CD4-positive, alpha-beta T cell treated with Interleukin-6 at 100 ng/mL for 8 hours (primary cell): ENCODE results near the gene VAMP1.
"Not testable (repeated sequence)": the region's sequence is repeated elsewhere in the genome, so short reads cannot be mapped to it uniquely, and the experiment has no call there.

Experiments used
- DNase-seq: peaks from one replicate; pipeline ENCODE4 v3.0.0-alpha.2; 2020; ENCODE audit warnings: mixed read lengths, low spot score

VAMP1 gene

GRCh38 chr12:6451348-6452244 is 18.9 kb downstream of the VAMP1 start, which contains the start of gene TAPBPL:
Gene TAPBPL (plus strand): TSS chr12:6452042. CDS start chr12:6452249, 207 bp downstream.
- peak; percentile 85 for DNase-seq

GRCh38 chr12:6450869-6451347 is 19.6 kb downstream of the VAMP1 start:
- DNase-seq: no peak

DNA sequence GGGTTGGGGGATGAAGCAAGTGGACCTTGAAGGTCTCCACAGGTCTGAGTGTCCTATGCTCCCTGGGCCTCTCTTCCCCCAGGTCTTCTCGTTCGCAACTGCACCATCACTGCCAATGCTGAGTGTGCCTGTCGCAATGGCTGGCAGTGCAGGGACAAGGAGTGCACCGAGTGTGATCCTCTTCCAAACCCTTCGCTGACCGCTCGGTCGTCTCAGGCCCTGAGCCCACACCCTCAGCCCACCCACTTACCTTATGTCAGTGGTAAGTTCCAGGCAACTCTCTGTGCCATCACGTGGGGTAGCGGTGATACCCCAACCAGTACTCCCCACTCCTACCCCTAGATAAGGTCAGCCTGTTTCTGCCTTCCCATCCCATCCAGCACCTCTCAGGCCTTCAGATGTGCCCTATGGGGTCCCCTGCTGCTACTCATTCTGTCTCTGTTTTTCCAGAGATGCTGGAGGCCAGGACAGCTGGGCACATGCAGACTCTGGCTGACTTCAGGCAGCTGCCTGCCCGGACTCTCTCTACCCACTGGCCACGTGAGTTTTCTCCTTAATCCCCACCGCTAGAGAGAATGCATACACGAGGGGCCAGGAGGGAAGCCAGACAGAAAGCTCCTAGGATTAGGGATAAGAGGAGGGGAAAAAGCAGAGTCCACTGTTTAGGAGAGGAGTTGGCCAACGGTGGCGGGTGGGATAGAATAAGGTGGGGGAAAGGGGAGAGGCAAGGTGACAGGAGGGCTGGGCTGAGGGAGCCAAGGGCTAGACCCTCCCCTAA is 20.2 kb downstream of the VAMP1 start:
- DNase-seq: no peak

DNA sequence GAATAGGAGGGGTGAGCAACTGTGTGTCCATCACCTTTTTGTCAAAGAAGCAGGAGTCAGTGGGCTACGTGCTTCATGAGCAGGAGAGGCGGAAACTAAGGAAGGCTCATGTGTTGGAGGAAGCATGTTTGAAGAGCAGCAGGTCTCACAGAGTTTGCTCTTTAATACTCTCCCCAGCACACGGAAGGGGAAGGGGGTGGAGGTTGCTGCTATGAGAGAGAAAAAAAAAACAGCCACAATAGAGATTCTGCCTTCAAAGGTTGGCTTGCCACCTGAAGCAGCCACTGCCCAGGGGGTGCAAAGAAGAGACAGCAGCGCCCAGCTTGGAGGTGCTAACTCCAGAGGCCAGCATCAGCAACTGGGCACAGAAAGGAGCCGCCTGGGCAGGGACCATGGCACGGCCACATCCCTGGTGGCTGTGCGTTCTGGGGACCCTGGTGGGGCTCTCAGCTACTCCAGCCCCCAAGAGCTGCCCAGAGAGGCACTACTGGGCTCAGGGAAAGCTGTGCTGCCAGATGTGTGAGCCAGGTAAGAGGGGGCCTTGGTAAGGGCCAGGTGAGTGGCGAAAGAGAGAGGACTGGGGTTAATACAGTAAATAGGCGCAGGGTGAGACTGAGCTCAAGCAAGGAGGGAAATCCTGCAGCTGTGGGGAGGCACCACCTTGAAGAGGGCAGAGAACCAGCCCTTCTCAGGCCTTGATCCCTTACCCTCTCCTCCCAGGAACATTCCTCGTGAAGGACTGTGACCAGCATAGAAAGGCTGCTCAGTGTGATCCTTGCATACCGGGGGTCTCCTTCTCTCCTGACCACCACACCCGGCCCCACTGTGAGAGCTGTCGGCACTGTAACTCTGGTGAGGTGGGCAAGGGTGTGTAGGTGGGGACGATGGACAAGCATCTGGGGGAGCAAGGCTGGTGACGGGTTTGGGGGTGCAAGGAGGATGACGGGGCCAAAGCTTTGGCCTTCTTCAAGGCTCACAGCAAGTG is 25.5 kb downstream of the VAMP1 start, which contains the start of gene CD27:
Gene CD27, plus strand, starts transcription at position 252 of the 985 bp plus-strand sequence. Its CDS starts 141 bp downstream, at position 393.
- DNase-seq: peak; percentile 67

GRCh38 chr12:6444031-6444430 is 26.4 kb downstream of the VAMP1 start:
- DNase-seq: no peak

GRCh38 chr12:6443361-6443983 is 27.0 kb downstream of the VAMP1 start:
- no peak for DNase-seq

GRCh38 chr12:6442836-6443235 is 27.6 kb downstream of the VAMP1 start:
- DNase-seq: no peak

DNA sequence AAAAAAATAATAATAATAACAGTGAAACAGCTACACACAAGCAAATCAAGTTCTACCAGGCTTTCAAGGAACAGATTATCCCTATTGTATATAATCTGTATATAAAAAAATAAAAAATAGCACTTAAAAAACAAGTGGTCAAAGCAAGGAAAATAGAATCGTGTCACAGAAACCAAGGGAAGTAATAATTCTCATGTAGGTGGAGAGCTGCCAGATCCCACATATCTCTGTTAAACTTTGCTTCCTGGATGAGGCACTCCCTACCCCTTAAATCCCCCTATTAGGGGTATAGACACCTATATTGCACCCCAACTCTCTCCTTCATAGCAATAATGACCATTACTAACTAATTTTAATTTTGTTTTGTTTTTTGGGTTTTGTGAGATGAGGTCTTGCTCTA is 30.1 kb downstream of the VAMP1 start:
- DNase-seq: no peak

DNA sequence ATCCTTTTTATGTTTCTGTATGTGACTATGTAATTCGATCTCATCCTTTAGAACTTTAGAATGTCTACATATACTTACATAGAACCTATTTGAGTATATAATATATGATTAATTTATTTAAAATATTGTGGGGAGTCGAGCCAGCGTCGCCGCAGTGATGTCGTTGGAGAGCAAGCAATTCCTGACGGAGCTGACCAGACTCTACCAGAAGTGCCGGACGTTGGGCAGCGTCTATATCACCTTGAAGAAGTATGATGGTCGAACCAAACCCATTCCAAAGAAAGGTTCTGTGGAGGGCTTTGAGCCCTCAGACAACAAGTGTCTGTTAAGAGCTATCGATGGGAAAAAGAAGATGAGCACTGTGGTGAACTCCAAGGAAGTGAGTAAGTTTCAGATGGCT is 32.1 kb downstream of the VAMP1 start:
- no peak for DNase-seq

DNA sequence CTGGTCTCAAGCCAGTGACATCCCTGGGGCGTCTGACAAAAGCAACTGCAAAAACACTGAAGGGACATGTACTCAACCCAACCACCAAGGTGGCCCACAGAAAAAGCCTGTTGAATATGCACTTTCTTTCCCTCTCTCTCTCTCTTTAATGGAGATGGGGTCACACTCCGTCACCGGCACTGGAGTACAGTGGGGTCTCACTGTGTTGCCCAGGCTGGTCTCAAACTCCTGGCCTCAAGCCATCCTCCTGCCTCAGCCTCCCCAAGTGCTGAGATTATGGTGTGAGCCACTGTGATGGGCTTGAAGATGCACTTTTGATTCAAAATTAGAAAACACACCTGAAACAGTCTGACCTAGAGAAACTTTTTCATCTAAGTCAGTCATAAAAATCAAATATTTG is 32.9 kb downstream of the VAMP1 start:
- no peak for DNase-seq

DNA sequence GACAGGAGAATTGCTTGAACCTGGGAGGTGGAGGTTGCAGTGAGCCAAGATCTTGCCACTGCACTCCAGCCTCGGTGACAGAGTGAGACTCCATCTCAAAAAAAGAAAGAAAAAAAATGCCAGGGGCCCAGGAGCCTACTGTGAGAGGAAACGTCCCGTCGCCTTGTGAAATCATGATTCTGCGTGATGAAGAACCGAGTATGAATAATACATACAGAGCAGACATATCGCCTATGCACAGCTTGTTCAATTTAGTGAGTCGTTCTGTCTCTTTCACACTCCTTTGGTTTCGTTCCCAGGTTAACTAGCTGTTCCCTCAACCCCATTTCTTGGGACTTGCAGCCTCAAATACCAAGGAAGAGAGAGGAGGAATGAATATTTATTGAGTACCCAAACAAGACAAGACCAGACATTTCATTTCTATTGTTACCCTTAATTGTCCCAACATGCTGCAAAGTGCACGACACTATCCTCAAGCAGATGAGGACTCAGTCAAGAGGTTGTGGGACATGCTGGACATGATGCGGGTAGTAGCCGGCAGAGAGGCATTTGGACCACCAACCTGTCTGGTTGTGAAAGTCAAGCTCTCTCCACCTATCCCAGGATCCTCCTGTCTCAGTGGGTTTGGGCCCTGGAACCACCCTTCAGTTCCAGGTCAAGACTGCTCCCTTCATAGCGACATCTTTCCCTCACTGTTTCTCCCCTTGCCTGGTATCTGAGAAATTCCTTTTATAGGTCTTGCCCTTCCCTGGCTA is 34.3 kb downstream of the VAMP1 start:
- no peak for DNase-seq

DNA sequence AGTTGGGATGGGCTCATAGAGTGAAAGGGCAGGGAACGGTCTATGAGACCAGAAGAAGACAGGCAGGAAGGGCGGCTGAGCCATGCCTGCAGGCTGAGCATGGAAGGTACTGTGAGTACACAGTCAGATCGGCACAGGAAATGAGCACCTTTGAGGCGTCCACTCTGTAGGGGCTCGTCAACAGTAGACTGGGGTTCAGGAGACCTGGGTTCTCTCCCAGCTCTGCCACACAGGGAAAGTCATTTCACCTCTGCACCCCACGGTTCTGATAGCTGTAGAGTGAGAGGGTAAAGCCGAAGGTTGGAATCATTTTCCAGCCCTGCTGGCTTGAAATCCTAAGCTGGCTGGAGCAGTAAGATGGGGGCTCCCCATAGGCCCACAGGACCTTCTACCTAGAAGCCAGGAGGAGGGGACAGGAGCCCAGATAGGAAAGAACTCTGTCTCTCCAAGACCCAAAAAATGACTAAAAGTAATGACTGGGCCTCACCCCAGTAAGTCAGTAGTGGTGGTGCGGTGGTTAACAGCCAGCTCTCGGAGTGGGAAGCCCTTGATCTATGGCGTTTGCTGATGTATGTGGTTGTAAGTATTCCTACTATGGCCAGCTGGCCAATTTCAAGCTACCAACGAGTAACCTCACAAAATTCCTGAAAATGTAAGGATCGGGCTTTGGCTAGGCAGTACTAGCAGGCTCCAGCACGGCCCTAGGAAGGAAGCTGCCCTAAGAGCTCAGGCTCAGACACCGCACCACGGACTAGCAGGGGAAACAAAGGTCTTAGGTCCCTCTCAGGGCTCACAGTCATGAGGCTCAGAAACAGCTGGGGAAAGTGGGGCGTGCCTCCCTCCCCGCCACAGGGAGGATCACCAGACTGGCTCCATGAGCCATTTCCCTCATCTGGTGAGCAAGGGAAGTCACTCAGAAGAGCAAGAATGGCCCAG is 36.0 kb downstream of the VAMP1 start:
- DNase-seq: peak; percentile 51

DNA sequence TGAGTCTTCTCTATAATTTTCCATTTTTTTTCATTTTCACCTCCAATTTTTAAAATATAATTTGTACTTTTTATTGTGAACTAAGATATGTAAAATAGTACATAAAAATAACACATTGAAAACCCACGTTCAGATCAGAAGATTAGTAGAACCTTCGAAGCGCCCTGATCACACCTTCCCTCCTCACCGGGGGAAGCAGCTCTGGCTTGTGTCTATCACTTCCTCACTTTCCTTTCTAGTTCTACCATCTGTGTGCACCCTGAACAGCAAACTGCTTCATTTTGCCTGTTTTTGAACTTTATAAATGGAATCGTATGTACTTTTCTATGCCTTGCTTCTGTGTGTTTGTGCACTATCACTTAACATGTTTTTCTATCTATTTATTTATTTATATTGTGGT is 37.5 kb downstream of the VAMP1 start:
- DNase-seq: no peak

DNA sequence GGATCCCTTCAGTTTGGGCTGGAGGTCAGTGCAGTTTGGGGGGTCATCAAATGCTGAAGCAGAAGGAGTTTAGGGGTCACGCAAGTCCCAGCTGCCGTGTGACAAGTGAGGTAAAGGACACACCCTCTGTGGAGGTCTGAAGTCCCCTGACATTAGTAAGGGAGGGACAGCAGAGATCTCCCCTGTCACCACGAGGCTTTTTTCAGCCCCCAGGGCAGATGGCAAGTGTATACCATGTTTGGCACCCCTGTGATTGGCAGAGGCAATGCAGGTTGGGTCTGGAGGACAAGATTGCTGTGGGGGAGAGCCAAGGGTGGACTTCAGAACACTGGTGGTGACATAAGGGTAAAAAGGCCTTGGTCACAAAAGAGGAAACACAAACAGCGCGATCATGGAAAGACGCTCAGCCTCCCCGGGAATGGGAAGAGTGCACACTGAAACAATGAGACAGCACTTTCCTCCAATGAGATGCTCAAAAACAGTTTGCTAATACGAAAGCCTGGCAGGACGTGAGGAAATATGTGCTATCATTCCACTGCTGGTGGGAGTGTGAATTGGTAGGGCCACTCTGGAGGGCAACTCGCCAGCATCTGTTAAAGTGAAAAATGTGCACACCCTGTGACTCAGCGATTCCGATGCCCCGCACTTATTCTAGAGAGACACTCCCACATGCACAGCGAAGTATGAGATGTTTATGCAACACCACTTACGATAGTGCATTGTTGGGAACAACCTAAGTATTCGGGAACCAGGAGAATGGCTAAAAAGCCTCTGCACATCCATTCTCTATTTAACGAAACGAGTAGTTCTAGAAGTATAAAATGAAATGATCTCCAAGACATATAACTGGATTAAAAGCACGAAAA is 40.1 kb downstream of the VAMP1 start:
- no peak for DNase-seq

GRCh38 chr12:6428326-6428725 is 42.2 kb downstream of the VAMP1 start:
- DNase-seq: no peak

- DNase-seq: not testable (repeated sequence)
Observed at GRCh38 chr12:6427796-6428195, 42.7 kb downstream of the VAMP1 start.

DNA sequence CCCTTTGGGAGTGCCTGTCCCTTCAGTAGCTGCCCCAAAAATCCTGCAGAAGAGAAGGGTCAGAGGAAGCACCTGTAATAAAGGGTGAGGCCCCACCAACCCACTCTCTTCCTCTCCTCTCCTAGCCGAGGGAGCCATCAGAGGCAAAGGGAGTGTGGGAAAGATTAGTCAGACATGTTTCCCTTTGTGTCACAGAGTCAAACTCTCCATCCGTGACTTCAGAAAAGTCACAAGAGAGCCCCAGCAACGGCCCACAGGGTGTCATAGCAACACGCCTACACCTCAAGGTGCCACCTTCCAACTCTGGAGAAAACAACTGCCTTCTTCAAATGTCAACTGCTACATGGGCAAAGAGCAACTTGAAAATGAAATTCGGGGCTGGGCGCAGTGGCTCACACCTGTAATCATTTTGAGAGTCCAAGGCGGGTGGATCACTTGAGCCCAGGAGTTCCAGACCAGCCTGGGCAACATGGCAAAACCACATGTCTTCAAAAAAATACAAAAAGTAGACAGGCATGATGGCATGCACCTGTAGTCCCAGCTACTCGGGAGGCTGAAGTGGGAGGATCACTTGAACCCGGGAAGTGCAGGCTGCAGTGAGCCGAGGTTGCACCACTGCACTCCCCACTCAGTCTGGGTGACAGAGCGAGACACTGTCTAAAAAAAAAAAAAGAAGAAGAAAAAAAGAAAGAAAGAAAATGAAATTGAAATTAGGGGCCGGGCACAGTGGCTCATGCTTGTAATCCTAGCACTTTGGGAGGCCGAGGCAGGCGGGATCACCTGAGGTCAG is 43.4 kb downstream of the VAMP1 start:
- DNase-seq: peak; percentile 87
